Measurements from ENCODE around the gene TMOD2. TPM values are rescaled to one million over a fixed set of nuclear protein-coding genes. Genes with fewer than 3 reads are reported as not detected.

TMOD2 gene
- total RNA-seq, 1 experiment from 2014 or later: 5.7 TPM

DNA sequence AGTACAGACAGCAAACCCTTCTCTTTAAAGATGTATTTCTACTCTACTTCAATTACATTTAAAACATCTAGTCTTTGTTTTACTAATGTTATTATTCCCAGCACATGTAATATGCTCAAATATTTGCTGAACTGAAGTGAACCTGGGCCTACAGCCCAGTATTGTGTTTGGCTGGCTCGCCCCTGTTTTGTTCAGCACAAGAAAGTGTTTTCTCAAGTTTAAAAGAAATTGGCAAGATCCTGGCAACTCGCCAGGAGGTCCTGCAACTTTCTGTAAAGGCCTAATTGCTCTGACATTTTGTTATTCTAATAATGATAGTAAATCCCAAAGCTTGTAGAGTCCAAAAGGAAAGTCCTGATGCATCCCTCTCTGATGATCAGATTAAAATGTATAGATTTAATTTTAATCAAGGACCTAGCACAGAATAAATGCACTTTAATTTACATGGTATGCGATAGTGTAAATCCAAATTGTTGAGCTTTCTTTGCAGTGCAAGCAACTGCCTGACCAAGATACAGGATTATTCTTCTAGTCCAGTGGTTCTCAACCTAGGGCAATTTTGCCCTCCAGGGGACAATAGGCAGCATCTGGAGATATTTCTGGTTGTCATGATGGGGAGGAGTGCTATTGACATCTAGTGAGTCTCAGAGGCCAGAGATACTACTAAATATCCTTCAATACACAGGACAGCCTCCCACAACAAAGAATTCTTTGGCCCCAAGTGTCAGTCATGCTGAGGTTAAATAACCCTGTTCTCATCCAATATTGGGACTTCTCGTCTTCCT lies 42.3 kb downstream of the TMOD2 start:
- ATAC-seq: no peak
- Histone ChIP-seq H3K27ac (ENCODE audit: low read depth, low read length) (no peak overlapping the region), H3K27me3 (ENCODE audit: insufficient read depth, low read length) (no peaks in the 10 kb centered on the region), H4K20me1 (ENCODE audit: insufficient read depth) (no peaks in the 10 kb centered on the region), H2AFZ (ENCODE audit: low read depth, low read length, poor library complexity, severe bottlenecking) (no peak overlapping the region), H3K9me3 (ENCODE audit: control insufficient read depth in 1 of 2, insufficient read depth in 1 of 2, low read depth in 1 of 2, low read length in 2 of 2) (no peaks in the 10 kb centered on the region), H3K36me3 (ENCODE audit: control insufficient read depth in 1 of 2, insufficient read depth in 2 of 2, low read length in 2 of 2) (no peaks in the 10 kb centered on the region), H3K4me2 (ENCODE audit: low read length) (no peak overlapping the region), H3K9me2 (ENCODE audit: insufficient read depth) (no peaks in the 10 kb centered on the region), H3K4me3 (replicated peaks in 1 of 2; ENCODE audit: low read depth in 1 of 2, low read length in 2 of 2) (no peak overlapping the region), H3K79me2 (ENCODE audit: insufficient read depth, low read length) (no peaks in the 10 kb centered on the region), H3K9ac (ENCODE audit: low read length) (no peak overlapping the region), H3K4me1 (ENCODE audit: control insufficient read depth in 1 of 2, insufficient read depth in 2 of 2, low read length in 2 of 2) (peaks cover 2 to 7% of the 10 kb centered on the region in 2 experiments; a peak in 1 of 4 replicates)
- TF ChIP-seq YY1 (IDR thresholded peaks at IDR 0.05; ENCODE audit: extremely low read depth, insufficient replicate concordance, low read depth, low read length) (no peak), TCF7L2 (IDR thresholded peaks at IDR 0.05; ENCODE audit: borderline replicate concordance, extremely low read depth, insufficient read depth, insufficient read length) (no peak), SP1 (IDR thresholded peaks at IDR 0.05; ENCODE audit: low read depth) (no peak), CEBPB (IDR thresholded peaks at IDR 0.05; ENCODE audit: low read depth) (no peak), RAD21 (IDR thresholded peaks at IDR 0.05; ENCODE audit: low read depth) (no peak), SRF (IDR thresholded peaks at IDR 0.05; ENCODE audit: low read depth) (no peak)
- TF ChIP-seq, protein P1, sequence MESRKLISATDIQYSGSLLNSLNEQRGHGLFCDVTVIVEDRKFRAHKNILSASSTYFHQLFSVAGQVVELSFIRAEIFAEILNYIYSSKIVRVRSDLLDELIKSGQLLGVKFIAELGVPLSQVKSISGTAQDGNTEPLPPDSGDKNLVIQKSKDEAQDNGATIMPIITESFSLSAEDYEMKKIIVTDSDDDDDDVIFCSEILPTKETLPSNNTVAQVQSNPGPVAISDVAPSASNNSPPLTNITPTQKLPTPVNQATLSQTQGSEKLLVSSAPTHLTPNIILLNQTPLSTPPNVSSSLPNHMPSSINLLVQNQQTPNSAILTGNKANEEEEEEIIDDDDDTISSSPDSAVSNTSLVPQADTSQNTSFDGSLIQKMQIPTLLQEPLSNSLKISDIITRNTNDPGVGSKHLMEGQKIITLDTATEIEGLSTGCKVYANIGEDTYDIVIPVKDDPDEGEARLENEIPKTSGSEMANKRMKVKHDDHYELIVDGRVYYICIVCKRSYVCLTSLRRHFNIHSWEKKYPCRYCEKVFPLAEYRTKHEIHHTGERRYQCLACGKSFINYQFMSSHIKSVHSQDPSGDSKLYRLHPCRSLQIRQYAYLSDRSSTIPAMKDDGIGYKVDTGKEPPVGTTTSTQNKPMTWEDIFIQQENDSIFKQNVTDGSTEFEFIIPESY (IDR thresholded peaks at IDR 0.05; ENCODE audit: extremely low read depth, insufficient replicate concordance, low read length): no peak
- CTCF ChIA-PET: no interaction called here
- intact Hi-C loops (cut with micrococcal nuclease): no loop called here
- no TSS peak for BruUV-seq (replicated peaks)
- POLR2A ChIA-PET: no interaction called here
- DNase-seq (ENCODE audit: low read depth, low spot score): no peak
- RAD21 ChIA-PET (ENCODE audit: low non-redundant PET in 1 of 2, low total read pairs in 2 of 2, uncharacterized antibody in 2 of 2, unreplicated experiment in 2 of 2): no interaction called here
